ENCODE results near the gene POC1A. TPM values are rescaled to one million over a fixed set of nuclear protein-coding genes. Genes with fewer than 3 reads are reported as not detected.

Gene POC1A
- total RNA-seq, 4 donors from 2014 or later: 0.65 to 2.0 (median 1.2) TPM

- ATAC-seq (ENCODE audit: low FRiP score): no peak
- DNase-seq (ENCODE audit: low spot score): no peak
- TF ChIP-seq CTCF (IDR thresholded peaks at IDR 0.05): no peak
Measured at GRCh38 chr3:52067526-52067925, 86.7 kb downstream of the POC1A start.

GRCh38 chr3:52067046-52067445, 87.2 kb downstream of the POC1A start:
- ATAC-seq (ENCODE audit: low FRiP score) (no peak), DNase-seq (ENCODE audit: low spot score) (no peak)
- TF ChIP-seq CTCF (IDR thresholded peaks at IDR 0.05): no peak

GRCh38 chr3:52065264-52065756, 88.9 kb downstream of the POC1A start:
- no peak for ATAC-seq (ENCODE audit: low FRiP score)
- DNase-seq (ENCODE audit: low spot score): no peak
- no peak for TF ChIP-seq CTCF (IDR thresholded peaks at IDR 0.05)

GRCh38 chr3:52064561-52064960, 89.7 kb downstream of the POC1A start:
- DNase-seq (ENCODE audit: low spot score) (no peak), ATAC-seq (ENCODE audit: low FRiP score) (no peak)
- TF ChIP-seq CTCF (IDR thresholded peaks at IDR 0.05): no peak

GRCh38 chr3:52063026-52063723, 91.0 kb downstream of the POC1A start:
- DNase-seq (ENCODE audit: low spot score) (no peak), ATAC-seq (ENCODE audit: low FRiP score) (no peak)
- no peak for TF ChIP-seq CTCF (IDR thresholded peaks at IDR 0.05)

GRCh38 chr3:52062505-52062904, 91.7 kb downstream of the POC1A start:
- no peak for TF ChIP-seq CTCF (IDR thresholded peaks at IDR 0.05)
- ATAC-seq (ENCODE audit: low FRiP score) (peak; percentile 29), DNase-seq (ENCODE audit: low spot score) (no peak)

Data from omental fat pad (tissue), 4 donors.